Skin of body (tissue), 2 donors: ENCODE data around the gene SPATA6L. TPM values are rescaled to one million over a fixed set of nuclear protein-coding genes. Genes with fewer than 3 reads are reported as not detected.

Experiments
- DNase-seq: peaks from one replicate; lab custom pipeline; 2025; lab: John Stamatoyannopoulos, UW
- total RNA-seq: library from RNA; depleted of rRNA; stranded (reverse); fragments of >200 nt; gene quantifications from one replicate; pipeline ENCODE4 v1.2.3, GENCODE V29; 2014

SPATA6L gene
- total RNA-seq, 1 donor from 2014 or later = 2.1 TPM

- DNase-seq = no peak
Observed at GRCh38 chr9:4550777-4551484, 115.3 kb downstream of the SPATA6L start.

- DNase-seq = no peak
Observed at GRCh38 chr9:4549751-4550295, 116.5 kb downstream of the SPATA6L start.

- no peak for DNase-seq
Observed at GRCh38 chr9:4548811-4549725, 117.2 kb downstream of the SPATA6L start.

Other genes with a start within 250 kb of the SPATA6L start
- gene SLC1A1, start 176.0 kb downstream of the SPATA6L start, total RNA-seq = 1.3 TPM
- 5.6 TPM for gene PLPP6, start 4.2 kb downstream of the SPATA6L start, total RNA-seq
- 17.4 TPM for gene CDC37L1, start 13.1 kb upstream of the SPATA6L start, total RNA-seq
- gene AK3, start 74.7 kb upstream of the SPATA6L start, total RNA-seq = 39.1 TPM
- 25.0 TPM for gene RCL1, start 126.5 kb upstream of the SPATA6L start, total RNA-seq